ENCODE results near the gene NSUN6. TPM values are rescaled to one million over a fixed set of nuclear protein-coding genes. Genes with fewer than 3 reads are reported as not detected.

Gene NSUN6
- total RNA-seq, 1 experiment from 2014 or later: 12.5 TPM

GRCh38 chr10:18658271-18659124 lies 7.1 kb upstream of the NSUN6 start:
- ATAC-seq (0 out of 2 replicates have a peak, but pooled peaks have one; percentile 0), DNase-seq (ENCODE audit: low read depth, low spot score) (no peak)
- H3K27me3 ChIP-seq (ENCODE audit: insufficient read depth, low read length): no peaks in the 10 kb centered on the region
- ChIA-PET POLR2A (interaction anchor here (0.6 to 1.4 kb wide), 3 partner anchors 9 to 465 kb away, joined by 3 read pairs; no protein-coding TSS in a partner anchor), CTCF (no interaction called here), RAD21 (ENCODE audit: low non-redundant PET in 1 of 2, low total read pairs in 2 of 2, uncharacterized antibody in 2 of 2, unreplicated experiment in 2 of 2) (interaction anchor here in 1 of 2 experiments (0.6 kb wide), 1 partner anchor 395 kb away, joined by 4 read pairs; no protein-coding TSS in a partner anchor)
- H3K9me3 ChIP-seq (ENCODE audit: control insufficient read depth in 1 of 2, insufficient read depth in 1 of 2, low read depth in 1 of 2, low read length in 2 of 2): no peaks in the 10 kb centered on the region
- intact Hi-C loops (cut with micrococcal nuclease): no loop called here
- peak overlapping the region; percentile 97 for H3K9ac ChIP-seq (ENCODE audit: low read length)
- H3K4me2 ChIP-seq (ENCODE audit: low read length): peak overlapping the region; percentile 72
- TF ChIP-seq TCF7L2 (IDR thresholded peaks at IDR 0.05; ENCODE audit: borderline replicate concordance, extremely low read depth, insufficient read depth, insufficient read length) (no peak), RAD21 (IDR thresholded peaks at IDR 0.05; ENCODE audit: low read depth) (no peak), ZNF274 (IDR thresholded peaks at IDR 0.05; ENCODE audit: low read depth, low read length) (no peak), CTCF (IDR thresholded peaks at IDR 0.05 in 2 of 3, conservative IDR thresholded peaks at IDR 0.05 in 1 of 3; ENCODE audit: borderline replicate concordance in 1 of 3, insufficient read depth in 1 of 3, low read depth in 2 of 3, low read length in 2 of 3) (no peak), ZBTB33 (IDR thresholded peaks at IDR 0.05; ENCODE audit: extremely low read depth, insufficient replicate concordance, low read length) (no peak), EZH2phosphoT487 (IDR thresholded peaks at IDR 0.05; ENCODE audit: borderline replicate concordance) (no peak), JUND (IDR thresholded peaks at IDR 0.05) (no peak), EGR1 (IDR thresholded peaks at IDR 0.05; ENCODE audit: low read depth) (no peak), MAX (IDR thresholded peaks at IDR 0.05) (no peak), POLR2AphosphoS5 (IDR thresholded peaks at IDR 0.05; ENCODE audit: low read depth, low read length) (no peak), REST (IDR thresholded peaks at IDR 0.05; ENCODE audit: low read depth) (no peak), SRF (IDR thresholded peaks at IDR 0.05; ENCODE audit: low read depth) (no peak)
- H3K4me1 ChIP-seq (ENCODE audit: control insufficient read depth in 1 of 2, insufficient read depth in 2 of 2, low read length in 2 of 2): peaks cover 13 to 17% of the 10 kb centered on the region in 2 experiments
- no peaks in the 10 kb centered on the region for H3K9me2 ChIP-seq (ENCODE audit: insufficient read depth)
- BruUV-seq (replicated peaks): TSS peak; percentile 83
- no peak overlapping the region for H2AFZ ChIP-seq (ENCODE audit: low read depth, low read length, poor library complexity, severe bottlenecking)
- peak overlapping the region; percentile 96 to 98 for H3K4me3 ChIP-seq (replicated peaks in 1 of 2; ENCODE audit: low read depth in 1 of 2, low read length in 2 of 2)
- no peaks in the 10 kb centered on the region for H3K36me3 ChIP-seq (ENCODE audit: control insufficient read depth in 1 of 2, insufficient read depth in 2 of 2, low read length in 2 of 2)
- no peaks in the 10 kb centered on the region for H4K20me1 ChIP-seq (ENCODE audit: insufficient read depth)
- peaks cover 48% of the 10 kb centered on the region for H3K79me2 ChIP-seq (ENCODE audit: insufficient read depth, low read length)
- peak overlapping the region; percentile 97 for H3K27ac ChIP-seq (ENCODE audit: low read depth, low read length)
